ENCODE measurements around the gene ZNF613.
"Not testable (repeated sequence)": the region's sequence is repeated elsewhere in the genome, so short reads cannot be mapped to it uniquely, and the experiment has no call there.

Gene ZNF613

DNA sequence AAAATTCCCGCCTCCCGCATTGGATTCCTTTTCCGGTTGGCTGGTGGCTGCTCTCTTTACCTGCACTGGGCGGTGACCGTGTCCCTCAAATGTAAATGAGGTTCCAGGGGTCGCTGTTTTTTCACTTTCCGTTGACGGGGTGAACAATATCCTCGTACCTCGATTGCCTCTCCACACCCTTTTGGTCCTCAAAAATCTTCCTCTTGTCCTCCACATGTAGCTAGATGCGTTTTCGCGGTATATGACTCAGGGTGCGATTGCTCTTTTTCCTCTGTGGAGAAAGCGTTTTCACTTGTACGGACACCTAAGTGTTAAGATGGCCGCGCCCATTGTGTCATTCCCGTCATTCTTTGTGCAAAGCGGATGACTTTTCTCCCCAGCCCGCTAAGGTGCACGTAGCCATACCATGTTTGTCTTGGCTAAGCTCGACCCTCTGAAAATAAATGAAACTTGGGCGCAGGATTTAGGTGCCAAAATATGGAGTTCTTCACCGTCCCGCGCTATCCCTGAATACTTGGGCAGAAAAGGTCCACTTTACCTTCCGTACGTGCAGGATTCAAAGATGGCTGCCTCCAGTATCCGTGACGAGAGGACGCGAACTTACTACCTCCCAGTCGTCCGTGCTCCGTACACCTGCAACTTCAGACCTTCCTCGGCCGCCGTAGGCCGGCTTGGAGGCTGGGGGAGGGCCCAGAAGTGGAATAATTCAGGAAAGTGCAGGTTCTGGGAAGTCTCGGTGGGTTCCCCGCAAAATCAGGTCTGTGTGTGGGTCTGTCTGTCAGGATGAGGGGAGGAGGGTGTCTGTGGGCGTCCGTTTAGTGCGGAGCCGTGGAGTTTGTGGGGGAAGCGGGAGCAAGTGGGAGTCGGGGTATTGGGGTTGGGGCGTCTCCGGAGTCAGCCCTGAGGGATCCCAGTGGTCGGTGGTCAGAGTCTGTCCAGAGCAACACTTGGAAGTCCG, at the start of gene ZNF613:
TSS of gene ZNF613 (plus strand) at position 689 of the 958 bp plus-strand sequence. CDS start 8,749 bp downstream, outside the sequence.
- peak; percentile 64 for DNase-seq (ENCODE audit: low read depth in 1 of 2, low spot score in 1 of 2)

DNA sequence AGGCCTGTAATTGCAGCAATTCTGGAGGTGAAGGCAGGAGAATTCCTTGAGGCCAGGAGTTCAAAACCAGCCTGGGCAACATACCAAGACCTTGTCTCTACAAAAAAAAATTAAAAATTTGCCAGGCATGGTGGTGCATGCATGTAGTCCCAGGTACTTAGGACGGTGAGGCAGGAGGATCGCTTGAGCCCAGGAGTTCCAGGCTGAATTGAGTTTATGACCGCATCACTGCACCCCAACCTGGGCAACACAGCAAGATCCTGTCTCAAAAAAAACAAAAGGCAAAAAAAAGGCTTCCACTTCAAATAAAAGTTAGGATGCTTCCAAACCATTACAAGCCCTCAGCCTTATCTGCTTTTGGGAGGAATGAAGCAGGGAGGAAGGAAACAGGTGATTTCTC, 44.8 kb upstream of the ZNF613 start:
- no peak for DNase-seq (ENCODE audit: low read depth in 1 of 2, low spot score in 1 of 2)

DNA sequence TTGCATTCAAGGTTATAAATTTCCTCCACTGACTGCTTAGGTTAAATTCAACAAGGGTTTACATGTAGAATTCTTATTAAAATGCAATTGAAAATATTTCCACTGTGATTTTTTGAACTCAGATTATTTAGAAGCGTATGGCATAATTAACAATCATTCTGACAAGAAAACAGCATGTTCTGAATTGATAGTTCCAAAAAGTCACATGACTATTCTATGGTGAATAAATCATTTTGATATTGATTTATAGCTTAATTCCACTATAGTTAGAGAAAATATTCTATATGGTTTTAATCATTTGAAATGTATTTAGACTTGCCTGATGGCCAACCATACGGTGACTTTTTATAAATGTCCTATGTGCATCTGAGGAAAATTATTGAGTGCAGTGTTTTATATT, 42.6 kb upstream of the ZNF613 start:
- no peak for DNase-seq (ENCODE audit: low read depth in 1 of 2, low spot score in 1 of 2)

DNA sequence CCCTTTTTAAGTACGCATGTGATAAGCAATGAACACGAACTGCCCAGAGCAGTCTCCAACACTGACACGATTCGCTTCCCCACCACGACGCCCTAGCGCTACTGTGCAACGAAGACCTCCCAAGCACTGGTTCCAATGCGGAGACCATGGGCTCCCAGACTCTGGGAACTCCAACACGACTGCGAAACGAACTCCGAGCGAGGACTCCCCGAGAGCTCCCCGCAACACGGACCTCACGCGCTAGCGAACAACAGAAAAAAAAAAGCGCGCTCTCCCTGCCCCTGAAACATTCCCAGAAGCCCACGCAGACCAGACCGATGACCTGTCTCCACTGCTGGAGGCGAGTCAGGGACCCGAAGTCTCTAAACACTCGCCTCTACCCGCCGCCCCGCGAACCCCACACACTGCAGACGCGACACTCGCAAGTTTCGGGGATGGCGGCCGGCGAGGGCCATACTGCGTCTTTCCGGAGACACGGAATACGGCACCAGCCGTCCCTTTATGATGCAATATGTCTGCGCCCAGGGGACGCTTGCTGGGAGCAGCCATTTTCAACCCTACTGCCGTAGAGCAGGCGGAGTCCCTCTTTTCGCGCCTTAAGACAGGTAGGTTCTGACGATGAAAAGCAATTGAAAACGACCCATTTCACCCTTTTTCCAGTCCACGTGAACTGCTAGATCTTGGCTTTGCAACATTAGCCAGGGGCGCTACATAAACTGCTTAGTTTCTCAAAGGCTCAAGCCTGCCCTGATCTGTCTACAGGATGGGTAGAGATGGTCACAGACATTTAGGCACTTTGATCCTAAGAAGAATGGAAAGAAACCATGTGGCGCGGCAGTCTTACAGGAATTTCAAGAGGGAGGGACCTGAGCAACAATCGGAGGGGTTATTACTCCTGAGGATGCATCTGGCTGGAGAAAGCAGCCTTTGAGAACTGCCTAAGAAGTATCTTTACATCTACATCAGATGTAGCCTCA, 39.5 kb upstream of the ZNF613 start, which contains the start of gene ZNF577:
TSS of gene ZNF577 (minus strand) at position 430 of the 977 bp plus-strand sequence. CDS start 7,569 bp downstream, outside the sequence.
- peak; percentile 18 to 44 for DNase-seq (ENCODE audit: low read depth in 1 of 2, low spot score in 1 of 2)

DNA sequence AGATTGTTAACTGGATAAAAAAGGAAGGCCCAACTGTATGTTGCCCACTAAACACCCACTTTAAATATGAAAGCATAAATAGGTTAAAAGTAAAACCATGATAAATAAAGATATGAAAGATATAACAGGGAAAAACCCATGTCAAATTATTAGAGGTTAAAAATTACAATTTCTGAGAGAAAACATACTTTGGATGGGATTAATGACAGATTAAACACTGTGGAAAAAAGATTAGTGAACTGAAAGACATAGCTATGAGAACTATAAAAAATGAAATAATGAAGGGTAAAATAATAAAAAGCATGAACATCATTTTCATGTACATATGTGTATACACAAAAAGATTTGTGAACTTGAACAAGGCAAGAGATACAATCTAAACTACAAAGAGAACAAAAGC, 37.3 kb upstream of the ZNF613 start:
- DNase-seq (ENCODE audit: low read depth in 1 of 2, low spot score in 1 of 2): no peak

DNA sequence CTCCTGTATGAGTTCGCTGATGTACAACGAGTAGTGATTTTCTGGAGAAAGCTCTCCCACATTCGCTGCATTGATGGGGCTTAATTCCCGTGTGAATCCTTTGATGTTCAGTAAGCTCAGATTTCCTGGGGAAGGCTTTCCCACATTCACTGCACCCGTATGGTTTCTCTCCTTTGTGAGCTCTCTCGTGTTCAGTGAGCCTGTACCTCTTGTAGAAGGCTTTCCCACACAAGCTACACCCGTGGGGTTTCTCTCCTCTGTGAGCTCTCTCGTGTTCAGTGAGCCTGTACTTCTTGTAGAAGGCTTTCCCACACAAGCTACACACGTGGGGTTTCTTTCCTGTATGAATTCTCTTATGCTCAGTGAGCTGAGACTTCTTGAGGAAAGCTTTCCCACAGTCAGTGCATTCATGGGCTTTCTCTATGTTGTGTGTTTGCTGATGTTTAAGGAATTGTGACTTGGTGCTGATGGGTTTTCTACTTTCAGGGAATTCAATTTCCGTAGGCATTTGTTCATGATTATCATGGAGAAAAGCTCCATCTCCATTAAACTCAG, 36.0 kb upstream of the ZNF613 start:
- DNase-seq (ENCODE audit: low read depth in 1 of 2, low spot score in 1 of 2): no peak

DNA sequence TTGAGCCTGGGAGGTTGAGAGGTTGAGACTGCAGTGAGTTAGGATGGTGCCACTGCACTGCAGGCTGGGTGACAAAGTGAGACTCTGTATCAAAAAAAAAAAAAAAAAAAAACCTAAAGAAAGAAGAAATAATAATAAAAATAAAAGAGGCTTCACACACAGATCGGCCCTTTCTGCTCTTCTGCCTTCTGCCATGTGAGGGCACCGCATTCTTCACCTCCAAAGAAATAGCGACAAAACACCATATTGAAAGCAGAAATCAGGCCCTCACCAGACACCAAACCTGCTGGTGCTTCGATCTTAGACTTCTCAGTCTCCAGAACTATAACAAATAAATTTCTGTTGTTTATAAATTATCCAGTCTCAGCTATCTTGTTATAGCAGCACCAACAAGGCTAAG, 25.4 kb upstream of the ZNF613 start:
- DNase-seq (ENCODE audit: low read depth in 1 of 2, low spot score in 1 of 2): no peak

DNA sequence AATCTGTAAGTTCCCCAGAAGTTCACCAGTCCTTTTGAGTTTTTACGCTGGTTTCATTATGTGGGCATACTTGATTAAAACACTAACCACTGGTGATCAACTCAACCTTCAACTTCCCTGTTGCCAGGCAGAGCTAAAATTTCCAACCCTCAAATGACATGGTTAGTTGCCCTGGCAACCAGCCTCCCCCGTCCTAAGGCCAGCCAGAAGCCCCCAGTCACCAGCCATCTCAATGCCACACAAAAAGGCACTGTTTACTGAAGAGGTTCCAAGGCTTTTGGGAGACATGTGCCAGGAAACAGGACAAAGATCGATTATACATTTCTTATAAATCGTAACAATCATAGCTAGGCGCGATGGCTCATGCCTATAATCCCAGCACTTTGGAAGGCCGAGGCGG, 24.1 kb upstream of the ZNF613 start:
- no peak for DNase-seq (ENCODE audit: low read depth in 1 of 2, low spot score in 1 of 2)

DNA sequence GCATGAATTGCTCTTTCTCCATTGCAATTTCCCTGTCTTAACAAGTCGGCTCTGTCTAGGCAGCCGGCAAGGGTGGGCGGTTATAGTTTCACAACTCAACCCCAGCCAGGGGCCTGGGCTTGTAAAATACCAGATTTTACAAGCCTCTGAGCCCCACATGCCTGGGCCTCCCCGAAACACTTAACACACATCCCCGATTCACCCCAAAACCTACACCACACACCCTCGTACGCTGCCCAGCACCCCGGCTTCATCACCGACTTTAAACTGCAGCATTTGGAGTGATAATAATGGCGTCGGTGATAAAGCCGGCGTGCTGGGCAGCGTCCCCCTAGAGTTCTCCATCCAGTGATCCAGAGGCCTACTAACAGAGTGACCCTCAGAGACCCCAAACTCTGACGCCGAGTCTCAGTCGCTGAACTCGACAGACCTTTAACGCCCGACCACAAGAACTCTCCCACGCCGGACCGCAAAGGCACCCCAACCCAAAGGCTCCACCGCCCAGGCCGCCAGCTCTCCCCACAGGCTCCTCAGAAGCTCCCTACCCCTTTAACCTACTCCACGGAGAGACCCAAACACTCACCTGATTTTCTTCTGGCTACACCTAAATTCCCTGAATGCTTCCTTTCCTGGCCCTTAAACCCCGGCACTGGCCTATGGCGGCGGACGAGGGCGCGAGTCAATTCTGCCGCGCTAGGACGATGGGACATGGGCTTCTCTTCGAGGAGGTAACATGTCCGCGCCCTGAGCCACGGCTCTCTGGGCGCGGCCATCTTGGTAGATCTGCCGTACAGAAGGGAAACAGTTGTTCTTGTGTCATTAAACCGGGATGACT, 22.7 kb upstream of the ZNF613 start, which contains the start of gene ZNF649:
TSS of gene ZNF649 (minus strand) at position 687 of the 835 bp plus-strand sequence. CDS start 4,910 bp downstream, outside the sequence.
- DNase-seq (ENCODE audit: low read depth in 1 of 2, low spot score in 1 of 2): peak; percentile 56 to 63

DNA sequence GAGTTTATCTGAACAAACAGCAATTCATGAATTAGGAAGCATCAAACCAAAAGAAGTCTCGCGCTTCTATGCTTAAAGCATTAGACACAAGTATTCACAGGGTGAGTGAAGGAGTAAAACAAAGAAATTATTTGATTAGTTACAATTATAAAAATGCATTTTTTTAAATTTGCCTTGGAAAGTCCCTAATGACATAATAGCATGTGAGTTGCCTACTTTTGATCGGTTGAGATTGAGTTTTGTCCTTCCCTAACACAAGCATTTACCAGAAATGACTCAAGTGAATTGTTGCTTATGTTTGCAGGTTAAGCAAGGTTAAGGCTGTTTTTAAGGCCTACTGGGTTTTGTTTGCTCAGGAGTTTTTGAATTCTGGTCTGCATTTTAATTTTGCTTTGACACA, 22.1 kb upstream of the ZNF613 start:
- no peak for DNase-seq (ENCODE audit: low read depth in 1 of 2, low spot score in 1 of 2)

DNA sequence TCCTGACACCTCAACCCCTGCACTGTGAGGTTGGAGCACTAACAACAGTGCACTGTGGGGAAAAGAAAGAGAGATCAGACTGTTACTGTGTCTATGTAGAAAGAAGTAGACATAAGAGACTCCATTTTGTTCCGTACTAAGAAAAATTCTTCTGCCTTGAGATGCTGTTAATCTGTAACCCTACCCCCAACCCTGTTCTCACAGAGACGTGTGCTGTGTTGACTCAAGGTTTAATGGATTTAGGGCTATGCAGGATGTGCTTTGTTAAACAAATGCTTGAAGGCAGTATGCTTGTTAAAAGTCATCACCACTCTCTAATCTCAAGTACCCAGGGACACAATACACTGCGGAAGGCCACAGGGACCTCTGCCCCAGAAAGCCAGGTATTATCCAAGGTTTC, 21.6 kb upstream of the ZNF613 start:
- not testable (repeated sequence) for DNase-seq (ENCODE audit: low read depth in 1 of 2, low spot score in 1 of 2)

DNA sequence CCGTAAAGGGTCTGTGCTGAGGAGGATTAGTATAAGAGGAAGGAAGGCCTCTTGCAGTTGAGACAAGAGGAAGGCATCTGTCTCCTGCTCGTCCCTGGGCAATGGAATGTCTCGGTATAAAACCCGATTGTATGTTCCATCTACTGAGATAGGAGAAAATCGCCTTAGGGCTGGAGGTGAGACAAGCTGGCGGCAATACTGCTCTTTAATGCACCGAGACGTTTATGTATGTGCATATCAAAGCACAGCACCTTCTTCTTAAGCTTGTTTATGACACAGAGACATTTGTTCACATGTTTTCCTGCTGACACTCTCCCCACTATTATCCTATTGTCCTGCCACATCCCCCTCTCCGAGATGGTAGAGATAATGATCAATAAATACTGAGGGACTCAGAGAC, 21.2 kb upstream of the ZNF613 start:
- not testable (repeated sequence) for DNase-seq (ENCODE audit: low read depth in 1 of 2, low spot score in 1 of 2)

DNA sequence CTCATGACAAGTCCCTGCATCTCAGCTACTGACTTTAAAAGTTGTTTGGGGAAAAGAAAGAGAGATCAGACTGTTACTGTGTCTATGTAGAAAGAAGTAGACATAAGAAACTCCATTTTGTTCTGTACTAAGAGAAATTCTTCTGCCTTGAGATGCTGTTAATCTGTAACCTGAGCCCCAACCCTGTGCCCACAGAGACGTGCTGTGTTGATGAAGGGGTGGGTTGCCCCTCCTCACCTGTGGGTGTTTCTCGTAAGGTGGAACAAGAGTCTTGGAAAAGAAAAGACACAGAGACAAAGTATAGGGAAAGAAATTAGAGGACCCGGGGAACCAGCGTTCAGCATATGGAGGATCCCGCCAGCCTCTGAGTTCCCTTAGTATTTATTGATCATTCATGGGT, 19.3 kb upstream of the ZNF613 start:
- DNase-seq (ENCODE audit: low read depth in 1 of 2, low spot score in 1 of 2): not testable (repeated sequence)

DNA sequence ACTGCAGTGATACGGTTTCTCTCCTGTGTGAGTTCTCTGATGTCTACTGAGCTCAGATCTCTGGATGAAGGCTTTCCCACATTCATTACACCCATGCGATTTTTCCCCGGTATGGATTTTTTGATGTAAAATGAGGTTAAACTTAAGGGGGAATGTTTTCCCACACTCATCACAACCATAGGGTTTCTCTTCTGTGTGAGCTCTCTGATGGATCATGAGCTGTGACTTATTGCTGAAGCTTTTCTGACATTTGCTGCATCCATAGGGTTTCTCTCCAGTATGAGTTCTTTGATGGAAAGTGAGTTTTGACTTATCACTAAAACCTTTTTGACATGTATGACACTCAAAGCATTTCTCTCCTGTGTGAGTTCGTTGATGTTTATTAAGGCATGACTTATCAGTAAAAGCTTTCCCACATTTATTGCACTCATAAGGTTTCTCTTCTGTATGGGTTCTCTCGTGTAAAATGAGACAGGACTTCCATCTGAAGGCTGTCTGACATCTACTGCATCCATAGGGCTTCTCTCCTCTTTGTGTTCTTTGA, 11.9 kb upstream of the ZNF613 start:
- no peak for DNase-seq (ENCODE audit: low read depth in 1 of 2, low spot score in 1 of 2)

DNA sequence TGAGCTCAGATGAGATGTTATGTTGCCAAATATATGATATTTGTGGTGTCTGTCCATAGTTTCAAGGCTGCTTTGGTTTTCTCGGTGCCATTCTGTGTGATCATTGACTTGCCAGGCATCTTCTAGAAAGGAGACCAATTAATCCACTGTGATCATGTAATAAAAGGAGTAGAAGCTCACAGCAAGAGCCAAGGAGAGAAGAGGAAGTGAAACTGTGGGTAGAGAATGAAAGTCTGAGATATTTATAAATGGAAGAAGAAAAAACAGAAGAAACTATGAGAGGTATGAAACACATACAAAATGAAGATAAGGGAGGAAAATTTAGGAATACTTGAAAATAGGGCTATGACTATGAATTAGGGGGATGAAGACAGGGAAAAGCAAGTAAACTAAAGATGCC, 11.1 kb upstream of the ZNF613 start:
- no peak for DNase-seq (ENCODE audit: low read depth in 1 of 2, low spot score in 1 of 2)

DNA sequence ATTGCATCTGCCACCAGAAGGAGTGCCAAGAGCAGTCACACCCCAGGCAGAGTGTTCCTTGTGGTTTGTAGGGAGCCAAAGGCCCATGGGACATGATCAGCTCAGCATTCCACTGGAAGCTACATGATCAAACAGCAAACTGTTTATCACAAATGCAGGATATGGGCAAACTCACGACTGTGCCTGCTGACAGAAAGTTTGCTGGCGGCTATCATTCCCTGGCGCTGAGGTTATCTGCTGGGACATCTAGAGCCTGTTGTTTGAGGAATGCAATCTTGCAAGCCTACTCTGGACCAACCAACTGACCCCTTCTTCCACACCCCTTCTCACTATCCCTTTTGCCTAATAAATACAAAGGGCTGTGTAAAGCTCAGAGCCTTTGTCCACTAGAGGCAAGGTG, 7.7 kb upstream of the ZNF613 start:
- no peak for DNase-seq (ENCODE audit: low read depth in 1 of 2, low spot score in 1 of 2)

DNA sequence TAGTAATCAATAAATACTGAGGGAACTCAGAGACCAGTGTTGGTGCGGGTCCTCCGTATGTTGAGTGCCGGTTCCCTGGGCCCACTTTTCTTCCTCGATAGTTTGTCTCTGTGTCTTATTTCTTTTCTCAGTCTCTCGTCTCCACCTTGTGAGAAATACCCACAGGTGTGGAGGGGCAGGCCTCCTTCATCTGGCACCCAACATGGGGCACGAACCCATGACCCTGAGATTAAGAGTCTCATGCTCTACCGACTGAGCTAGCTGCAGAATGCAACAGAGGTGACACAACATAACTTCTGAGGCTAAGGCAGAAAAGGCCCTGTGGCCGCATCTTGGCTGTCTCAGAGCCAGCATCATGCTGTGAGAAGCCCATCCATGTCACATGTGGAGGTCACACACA, 5.3 kb upstream of the ZNF613 start:
- no peak for DNase-seq (ENCODE audit: low read depth in 1 of 2, low spot score in 1 of 2)

DNA sequence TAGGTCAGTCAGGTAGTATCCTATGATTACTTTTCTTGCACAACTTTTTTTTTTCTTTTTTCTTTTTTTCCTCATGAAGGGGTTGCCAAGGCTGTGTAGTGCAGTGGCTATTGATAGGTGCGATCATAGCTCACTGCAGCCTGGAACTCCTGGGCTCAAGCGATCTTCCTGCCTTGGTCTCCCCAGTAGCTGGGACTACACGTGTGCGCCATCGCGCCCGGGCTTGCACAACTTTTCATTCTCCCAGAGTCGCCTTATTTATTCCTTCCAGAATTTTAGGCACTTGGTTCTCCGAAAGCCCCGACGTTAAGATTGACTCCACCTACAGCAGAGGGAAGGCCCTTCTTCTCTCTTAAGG, 867 bp upstream of the ZNF613 start:
- DNase-seq (ENCODE audit: low read depth in 1 of 2, low spot score in 1 of 2): no peak

DNA sequence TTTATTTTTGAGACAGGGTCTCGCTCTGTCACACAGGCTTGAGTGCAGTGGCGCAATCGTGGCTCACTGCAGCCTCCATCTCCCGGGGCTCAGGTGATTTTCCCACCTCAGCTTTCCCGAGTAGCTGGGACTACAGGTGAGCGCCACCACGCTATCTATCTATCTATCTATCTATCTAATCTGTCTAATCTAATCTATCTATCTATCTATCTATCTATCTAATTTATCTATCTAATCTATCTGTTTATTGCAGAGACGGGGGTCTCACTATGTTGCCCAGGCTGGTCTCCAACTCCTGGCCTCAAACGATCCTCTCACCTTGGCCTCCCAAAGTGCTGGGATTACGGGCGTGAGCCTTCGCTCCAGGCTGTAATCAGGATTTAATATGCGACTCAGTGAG, 587 bp downstream of the ZNF613 start:
- no peak for DNase-seq (ENCODE audit: low read depth in 1 of 2, low spot score in 1 of 2)

DNA sequence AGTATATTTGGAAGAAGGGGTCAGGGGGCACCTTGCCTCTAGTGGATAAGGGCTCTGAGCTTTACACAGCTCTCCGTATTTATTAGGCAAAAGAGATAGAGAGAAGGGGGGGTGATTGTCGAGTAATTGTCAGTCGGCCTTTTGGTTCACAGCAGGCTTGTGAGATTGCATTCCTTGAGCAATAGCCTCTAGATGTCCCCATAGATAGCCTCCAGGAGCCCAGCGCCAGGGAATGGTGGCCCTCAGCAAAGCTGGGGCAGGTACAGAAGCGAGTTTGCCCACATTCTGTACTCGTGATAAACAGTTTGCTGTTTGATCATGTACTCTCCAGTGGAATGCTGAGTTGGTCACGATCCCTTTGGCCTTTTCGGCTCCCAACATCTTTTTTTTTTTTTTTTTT, 4.6 kb downstream of the ZNF613 start:
- DNase-seq (ENCODE audit: low read depth in 1 of 2, low spot score in 1 of 2): no peak

All from activated T-helper 1 cell treated with anti-CD3 and anti-CD28 coated beads, Interleukin-2, amount 50 U/mL, for 16 hours (primary cell).